ENCODE measurements around the gene TMA7. TPM values are rescaled to one million over a fixed set of nuclear protein-coding genes. Genes with fewer than 3 reads are reported as not detected.
A peak's percentile ranks its signal among the peaks of the same experiment; 100 is the strongest.

The TMA7 gene
- total and polyA plus RNA-seq, 9 of the 15 experiments (the other 6 are each of a cell fraction or from before 2014, with no cell fraction given): 209 to 1,003 (median 486) TPM

DNA sequence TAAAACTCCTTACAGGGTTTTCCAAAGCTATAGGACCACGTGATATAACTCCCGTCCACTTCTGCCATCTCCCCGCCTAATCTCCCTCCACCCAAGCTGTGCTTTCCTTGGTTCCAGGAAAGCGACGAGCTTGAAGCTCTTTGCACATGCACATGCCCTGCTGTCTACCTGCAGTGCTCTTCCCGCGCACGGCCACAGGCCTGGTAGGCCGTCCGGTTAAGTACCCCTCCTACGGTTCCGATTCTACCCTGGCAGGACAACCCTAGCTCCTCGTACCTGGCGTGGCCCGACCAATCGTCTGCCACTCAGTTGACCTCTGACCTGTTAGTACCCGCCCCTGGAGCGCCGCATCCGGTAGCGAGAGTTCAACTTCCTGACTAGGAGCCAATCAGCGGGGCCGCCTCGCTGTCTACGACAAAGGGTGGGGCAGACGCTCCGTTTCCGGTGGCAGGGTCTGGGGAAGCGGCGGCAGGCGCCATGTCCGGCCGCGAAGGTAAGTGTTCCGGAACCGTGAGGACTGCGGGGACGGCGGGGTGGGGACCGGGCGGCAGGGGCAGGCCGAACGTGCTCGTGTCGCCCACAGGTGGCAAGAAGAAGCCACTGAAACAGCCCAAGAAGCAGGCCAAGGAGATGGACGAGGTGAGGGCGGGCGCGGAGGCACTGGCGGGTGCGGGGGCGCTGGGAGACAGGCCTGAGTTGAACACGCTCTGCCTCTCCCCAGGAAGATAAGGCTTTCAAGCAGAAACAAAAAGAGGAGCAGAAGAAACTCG lies at the start of gene TMA7, which contains the start of gene CCDC51 (continued):
- TF ChIP-seq, protein P1, sequence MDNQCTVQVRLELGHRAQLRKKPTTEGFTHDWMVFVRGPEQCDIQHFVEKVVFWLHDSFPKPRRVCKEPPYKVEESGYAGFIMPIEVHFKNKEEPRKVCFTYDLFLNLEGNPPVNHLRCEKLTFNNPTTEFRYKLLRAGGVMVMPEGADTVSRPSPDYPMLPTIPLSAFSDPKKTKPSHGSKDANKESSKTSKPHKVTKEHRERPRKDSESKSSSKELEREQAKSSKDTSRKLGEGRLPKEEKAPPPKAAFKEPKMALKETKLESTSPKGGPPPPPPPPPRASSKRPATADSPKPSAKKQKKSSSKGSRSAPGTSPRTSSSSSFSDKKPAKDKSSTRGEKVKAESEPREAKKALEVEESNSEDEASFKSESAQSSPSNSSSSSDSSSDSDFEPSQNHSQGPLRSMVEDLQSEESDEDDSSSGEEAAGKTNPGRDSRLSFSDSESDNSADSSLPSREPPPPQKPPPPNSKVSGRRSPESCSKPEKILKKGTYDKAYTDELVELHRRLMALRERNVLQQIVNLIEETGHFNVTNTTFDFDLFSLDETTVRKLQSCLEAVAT (IDR thresholded peaks at IDR 0.05): 0 out of 4 replicates have a peak, but pooled peaks of 1 of the 2 experiments have one; percentile 11
- TF ChIP-seq AFF4 (CRISPR knock-in tag; IDR thresholded peaks at IDR 0.05) (no peak), MNT (conservative IDR thresholded peaks at IDR 0.05) (peak; percentile 66 to 82), BCL6 (CRISPR knock-in tag; IDR thresholded peaks at IDR 0.05) (no peak), SMARCA5 (IDR thresholded peaks at IDR 0.05) (no peak), NCOA6 (IDR thresholded peaks at IDR 0.05) (no peak), NR1H2 (CRISPR knock-in tag; IDR thresholded peaks at IDR 0.05) (no peak), CEBPB (tag; IDR thresholded peaks at IDR 0.05) (no peak), ZNF232 (CRISPR knock-in tag; IDR thresholded peaks at IDR 0.05) (no peak), CREB1 (IDR thresholded peaks at IDR 0.05) (peak; percentile 70), CREB1 (CRISPR knock-in tag; IDR thresholded peaks at IDR 0.05) (peak; percentile 79), TEAD4 (IDR thresholded peaks at IDR 0.05; ENCODE audit: low read length) (no peak), TEAD4 (CRISPR knock-in tag; IDR thresholded peaks at IDR 0.05; ENCODE audit: borderline replicate concordance) (no peak), MTA2 (IDR thresholded peaks at IDR 0.05; ENCODE audit: low read depth) (peak; percentile 68), JUNB (CRISPR knock-in tag; conservative IDR thresholded peaks at IDR 0.05) (no peak), ETV5 (CRISPR knock-in tag; IDR thresholded peaks at IDR 0.05; ENCODE audit: low read depth) (peak; percentile 84; the same call in 1 of the 2 replicates), POLR2G (IDR thresholded peaks at IDR 0.05; ENCODE audit: low read depth, low read length) (peak; percentile 96)
- TF ChIP-seq, protein P2, sequence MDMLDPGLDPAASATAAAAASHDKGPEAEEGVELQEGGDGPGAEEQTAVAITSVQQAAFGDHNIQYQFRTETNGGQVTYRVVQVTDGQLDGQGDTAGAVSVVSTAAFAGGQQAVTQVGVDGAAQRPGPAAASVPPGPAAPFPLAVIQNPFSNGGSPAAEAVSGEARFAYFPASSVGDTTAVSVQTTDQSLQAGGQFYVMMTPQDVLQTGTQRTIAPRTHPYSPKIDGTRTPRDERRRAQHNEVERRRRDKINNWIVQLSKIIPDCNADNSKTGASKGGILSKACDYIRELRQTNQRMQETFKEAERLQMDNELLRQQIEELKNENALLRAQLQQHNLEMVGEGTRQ (CRISPR knock-in tag; IDR thresholded peaks at IDR 0.05): peak; percentile 40
- TF ChIP-seq, protein P3, sequence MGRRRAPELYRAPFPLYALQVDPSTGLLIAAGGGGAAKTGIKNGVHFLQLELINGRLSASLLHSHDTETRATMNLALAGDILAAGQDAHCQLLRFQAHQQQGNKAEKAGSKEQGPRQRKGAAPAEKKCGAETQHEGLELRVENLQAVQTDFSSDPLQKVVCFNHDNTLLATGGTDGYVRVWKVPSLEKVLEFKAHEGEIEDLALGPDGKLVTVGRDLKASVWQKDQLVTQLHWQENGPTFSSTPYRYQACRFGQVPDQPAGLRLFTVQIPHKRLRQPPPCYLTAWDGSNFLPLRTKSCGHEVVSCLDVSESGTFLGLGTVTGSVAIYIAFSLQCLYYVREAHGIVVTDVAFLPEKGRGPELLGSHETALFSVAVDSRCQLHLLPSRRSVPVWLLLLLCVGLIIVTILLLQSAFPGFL (CRISPR knock-in tag; IDR thresholded peaks at IDR 0.05): no peak

Data from K562 (cell line).